Measurements from ENCODE around the gene PDE8B. TPM values are rescaled to one million over a fixed set of nuclear protein-coding genes. Genes with fewer than 3 reads are reported as not detected.
"Not testable (repeated sequence)": the region's sequence is repeated elsewhere in the genome, so short reads cannot be mapped to it uniquely, and the experiment has no call there.

The PDE8B gene
- polyA plus RNA-seq, 5 donors = 4.6 to 8.5 (median 6.8) TPM

- no peak for DNase-seq
Observed at GRCh38 chr5:77359231-77359630, 148.8 kb downstream of the PDE8B start.

- DNase-seq = no peak
Observed at GRCh38 chr5:77360381-77360780, 149.9 kb downstream of the PDE8B start.

- no peak for DNase-seq
Observed at GRCh38 chr5:77360973-77361372, 150.5 kb downstream of the PDE8B start.

- no peak for DNase-seq
Observed at GRCh38 chr5:77366717-77367500, 156.4 kb downstream of the PDE8B start.

GRCh38 chr5:77367741-77368140 is 157.3 kb downstream of the PDE8B start:
- DNase-seq = no peak

- DNase-seq = no peak
Observed at GRCh38 chr5:77368367-77368766, 157.9 kb downstream of the PDE8B start.

- no peak for DNase-seq
Observed at GRCh38 chr5:77369566-77369965, 159.1 kb downstream of the PDE8B start.

- no peak for DNase-seq
Observed at GRCh38 chr5:77374686-77375085, 164.2 kb downstream of the PDE8B start.

GRCh38 chr5:77376609-77377300 is 166.3 kb downstream of the PDE8B start:
- DNase-seq = no peak

- DNase-seq = peak; percentile 18 to 19
Observed at GRCh38 chr5:77379558-77380061, 169.1 kb downstream of the PDE8B start.

- no peak for DNase-seq
Observed at GRCh38 chr5:77380636-77381035, 170.2 kb downstream of the PDE8B start.

GRCh38 chr5:77383336-77383735 is 172.9 kb downstream of the PDE8B start:
- DNase-seq = not testable (repeated sequence)

- not testable (repeated sequence) for DNase-seq
Observed at GRCh38 chr5:77386340-77386739, 175.9 kb downstream of the PDE8B start.

- no peak for DNase-seq
Observed at GRCh38 chr5:77389746-77390145, 179.3 kb downstream of the PDE8B start.

- DNase-seq = no peak
Observed at GRCh38 chr5:77390221-77390620, 179.7 kb downstream of the PDE8B start.

- no peak for DNase-seq
Observed at GRCh38 chr5:77390795-77391194, 180.3 kb downstream of the PDE8B start.

GRCh38 chr5:77391240-77391765 is 180.8 kb downstream of the PDE8B start:
- DNase-seq = no peak

GRCh38 chr5:77394064-77394715 is 183.7 kb downstream of the PDE8B start:
- DNase-seq = no peak

GRCh38 chr5:77396017-77396416 is 185.5 kb downstream of the PDE8B start:
- DNase-seq = no peak

- DNase-seq = no peak
Observed at GRCh38 chr5:77397686-77398292, 187.3 kb downstream of the PDE8B start.

GRCh38 chr5:77398458-77398857 is 188.0 kb downstream of the PDE8B start:
- no peak for DNase-seq

GRCh38 chr5:77398896-77399295 is 188.4 kb downstream of the PDE8B start:
- no peak for DNase-seq

All from right lung (tissue), 5 donors.